Endothelial cell of umbilical vein (primary cell): ENCODE measurements around the gene PLEKHG3. TPM values are rescaled to one million over a fixed set of nuclear protein-coding genes. Genes with fewer than 3 reads are reported as not detected.

Experiments used
- BruUV-seq: library from RNA; stranded (reverse); fragments of 400-500 nt; replicated peaks from 2 replicates; lab custom pipeline; 2021; lab: Mats Ljungman, UMichigan
- CTCF ChIA-PET: fragments of 300-600, 350-600 bp; sonication (Branson Sonifier 250); formaldehyde crosslinking; loops from one replicate; lab custom pipeline; 2021; ENCODE audit warnings: antibody characterized with exemption, inconsistent platforms; lab: Charles Lee
- POLR2A ChIA-PET: fragments of 300-600, 350-600 bp; sonication (Branson Sonifier 250); formaldehyde crosslinking; loops from one replicate; lab custom pipeline; 2021; ENCODE audit warnings: antibody characterized with exemption, inconsistent platforms; lab: Charles Lee
- DNase-seq: peaks from one replicate; pipeline ENCODE4 v3.0.0-alpha.2; 2011; ENCODE audit warnings: low read depth, low spot score
- FAIRE-seq: peaks from 2 replicates; lab custom pipeline; 2011; peaks lifted over from hg19 to GRCh38; lab: Jason Lieb, UNC
- H2AFZ ChIP-seq: 2 replicates; pipeline ENCODE4 v1.6.0; 2012; ENCODE audit warnings: low read depth, low read length, control low read depth, inconsistent platforms
- H3K27ac ChIP-seq: 2 replicates; pipeline ENCODE4 v1.5.1; 2011; ENCODE audit warnings: low read depth, mild to moderate bottlenecking, control low read depth, low read length, moderate library complexity; ENCODE audit not compliant: insufficient read depth
- H3K27me3 ChIP-seq, 2 experiments: 2 replicates each; pipeline versions ENCODE4 v1.6.0 to v1.6.1; 2011; ENCODE audit warnings: low read length in 2 of 2, mixed read lengths in 1 of 2; ENCODE audit not compliant: control insufficient read depth in 2 of 2, insufficient read depth in 2 of 2
- H3K36me3 ChIP-seq, 2 experiments: 2 replicates in 1 of 2; 3 replicates in 1 of 2; pipeline ENCODE4 v1.5.1; 2011; ENCODE audit warnings: low read length in 2 of 2, mild to moderate bottlenecking in 1 of 2, moderate library complexity in 1 of 2; ENCODE audit not compliant: control insufficient read depth in 2 of 2, insufficient read depth in 2 of 2; ENCODE audit errors: extremely low read depth in 1 of 2
- H3K4me1 ChIP-seq: 3 replicates; pipeline ENCODE4 v1.5.1; 2011; ENCODE audit warnings: mild to moderate bottlenecking, low read length; ENCODE audit not compliant: control insufficient read depth, insufficient read depth; ENCODE audit errors: extremely low read depth
- H3K4me2 ChIP-seq: 2 replicates; pipeline ENCODE4 v1.6.1; 2011; ENCODE audit warnings: low read length, control low read depth, mixed read lengths; ENCODE audit not compliant: insufficient read depth
- H3K4me3 ChIP-seq, 3 experiments: fragments of 200-600 bp in 1 of 3; sonication (generic), shearing (Covaris generic) in 1 of 3; replicated peaks in 1 of 3; 2 replicates each; pipeline ENCODE4 v1.5.1; 2011 to 2016; ENCODE audit warnings: control low read depth in 3 of 3, low read length in 3 of 3, mild to moderate bottlenecking in 2 of 3, inconsistent platforms in 1 of 3, low read depth in 1 of 3, moderate library complexity in 1 of 3; ENCODE audit not compliant: insufficient read depth in 1 of 3
- H3K79me2 ChIP-seq: 2 replicates; pipeline ENCODE4 v1.6.0; 2012; ENCODE audit warnings: low read length, inconsistent platforms; ENCODE audit not compliant: control insufficient read depth, insufficient read depth
- H3K9ac ChIP-seq: replicated peaks from 2 replicates; pipeline ENCODE3; 2011; ENCODE audit warnings: low read length, control low read depth; ENCODE audit not compliant: insufficient read depth; ENCODE audit errors: extremely low read depth
- H3K9me1 ChIP-seq: replicated peaks from 3 replicates; pipeline ENCODE4 v1.6.0; 2011; ENCODE audit warnings: mild to moderate bottlenecking, low read length; ENCODE audit not compliant: control insufficient read depth, insufficient read depth; ENCODE audit errors: extremely low read depth
- H3K9me3 ChIP-seq: replicated peaks from 2 replicates; pipeline ENCODE4 v1.5.1; 2012; ENCODE audit warnings: low read length, inconsistent platforms; ENCODE audit not compliant: control insufficient read depth, insufficient read depth
- H4K20me1 ChIP-seq: replicated peaks from 2 replicates; pipeline ENCODE3; 2011; ENCODE audit warnings: mild to moderate bottlenecking, low read length; ENCODE audit not compliant: control insufficient read depth, insufficient read depth; ENCODE audit errors: extremely low read depth
- CTCF ChIP-seq, 2 donors: IDR thresholded peaks; 1 replicate in 1 of 2; 2 replicates in 1 of 2; pipeline ENCODE4 v1.5.1; 2011; ENCODE audit warnings: low read length in 2 of 2, mild to moderate bottlenecking in 2 of 2, moderate library complexity in 2 of 2, control low read depth in 1 of 2, inconsistent platforms in 1 of 2, low read depth in 1 of 2; ENCODE audit not compliant: insufficient read depth in 1 of 2; ENCODE audit errors: extremely low read depth in 1 of 2
- EZH2 ChIP-seq: IDR thresholded peaks from 2 replicates; pipeline ENCODE4 v1.6.1; 2012; ENCODE audit warnings: borderline replicate concordance, low read depth, mild to moderate bottlenecking, moderate library complexity, low read length, inconsistent platforms; ENCODE audit not compliant: severe bottlenecking
- FOS ChIP-seq: IDR thresholded peaks from 2 replicates; pipeline ENCODE4 v1.6.1; 2011; ENCODE audit warnings: mild to moderate bottlenecking, low read length, moderate library complexity, borderline replicate concordance; ENCODE audit not compliant: insufficient read depth
- GATA2 ChIP-seq: IDR thresholded peaks from 2 replicates; pipeline ENCODE4 v1.7.0; 2011; ENCODE audit warnings: low read depth, mild to moderate bottlenecking, moderate library complexity, mixed read lengths, low read length; ENCODE audit not compliant: insufficient read length, insufficient read depth
- JUN ChIP-seq: IDR thresholded peaks from 2 replicates; pipeline ENCODE4 v1.6.1; 2011; ENCODE audit warnings: borderline replicate concordance, low read depth; ENCODE audit not compliant: insufficient read length, insufficient read depth
- MAX ChIP-seq: IDR thresholded peaks from 2 replicates; pipeline ENCODE4 v1.6.1; 2011; ENCODE audit not compliant: insufficient read depth, insufficient read length
- MYC ChIP-seq: IDR thresholded peaks from one replicate; pipeline ENCODE4 v1.6.1; 2011; ENCODE audit warnings: mild to moderate bottlenecking, low read depth, low read length
- POLR2A ChIP-seq: IDR thresholded peaks from 2 replicates; pipeline ENCODE4 v1.6.1; 2012; ENCODE audit warnings: low read depth, mild to moderate bottlenecking, control low read depth, low read length
- POLR2AphosphoS5 ChIP-seq: IDR thresholded peaks from 2 replicates; pipeline ENCODE4 v1.6.1; 2012; ENCODE audit warnings: low read depth, mild to moderate bottlenecking, control low read depth, low read length, moderate library complexity; ENCODE audit not compliant: insufficient read depth
- dilution Hi-C: fragments of 300-500 bp; cut with MboI; formaldehyde crosslinking; loops from one replicate; pipeline ENCODE4 v1.15.0; 2019; ENCODE audit warnings: low sequenced_read_pairs; ENCODE audit not compliant: extremely low pct_ligation_motif_present
- intact Hi-C: fragments of 100-400 bp; cut with micrococcal nuclease; formaldehyde crosslinking; loops from one replicate; pipeline ENCODE4 v1.10.0; 2022
- polyA plus RNA-seq, 4 experiments: library from polyadenylated mRNA; depleted of rRNA in 3 of 4; stranded (reverse) in 3 of 4; unstranded in 1 of 4; fragments of >200 nt; gene quantifications; 2 replicates each; pipeline versions ENCODE4 v1.2.1 to v1.2.3, GENCODE V29; 2011 to 2012; ENCODE audit warnings: missing spikeins in 1 of 4
- total RNA-seq: library from RNA; stranded (reverse); gene quantifications from 2 replicates; pipeline ENCODE4 v1.2.3, GENCODE V29; 2021

Gene PLEKHG3
- total and polyA plus RNA-seq, 2 donors (not counting 3 experiments of a cell fraction or from before 2014, with no cell fraction given), result 6.6 to 8.0 TPM

GRCh38 chr14:64718762-64719161 is 14.5 kb downstream of the PLEKHG3 start:
- no TSS peak for BruUV-seq
- TF ChIP-seq CTCF (IDR thresholded peaks at IDR 0.05; ENCODE audit: extremely low read depth in 1 of 2, insufficient read depth in 1 of 2, low read depth in 1 of 2, low read length in 2 of 2) (no peak), POLR2A (no peak), MYC (no peak), EZH2 (no peak), FOS (no peak), MAX (no peak), JUN (no peak), POLR2AphosphoS5 (no peak), GATA2 (no peak)
- Histone ChIP-seq H2AFZ (no peak overlapping the region), H4K20me1 (no peaks in the 10 kb centered on the region), H3K9ac (no peak overlapping the region), H3K79me2 (peaks cover 5% of the 10 kb centered on the region), H3K4me2 (no peak overlapping the region), H3K9me3 (no peaks in the 10 kb centered on the region), H3K9me1 (no peaks in the 10 kb centered on the region), H3K27ac (no peak overlapping the region), H3K4me1 (peaks cover 16% of the 10 kb centered on the region), H3K27me3 (no peaks in the 10 kb centered on the region), H3K36me3 (no peaks in the 10 kb centered on the region), H3K4me3 (no peak overlapping the region)
- DNase-seq, result no peak
- POLR2A ChIA-PET, result no interaction called here
- dilution Hi-C loops, result no loop called here
- no peak for FAIRE-seq
- CTCF ChIA-PET, result no interaction called here
- intact Hi-C loops, result no loop called here
